H54 (cell line): ENCODE data around the gene ZNF584.

Experiments used
- DNase-seq: peaks from one replicate; pipeline ENCODE4 v3.0.0; 2011; ENCODE audit warnings: low spot score, mixed read lengths; ENCODE audit not compliant: insufficient read length
- FAIRE-seq: peaks from 3 replicates; lab custom pipeline; 2011; peaks lifted over from hg19 to GRCh38; lab: Jason Lieb, UNC
- POLR2A ChIP-seq: IDR thresholded peaks from 2 replicates; pipeline ENCODE4 v1.6.1; 2011; ENCODE audit warnings: low read depth, mild to moderate bottlenecking, low read length

Gene ZNF584

GRCh38 chr19:58450856-58451357 lies 42.5 kb downstream of the ZNF584 start:
- no peak for FAIRE-seq
- peak; percentile 40 for DNase-seq
- TF ChIP-seq POLR2A, result no peak

GRCh38 chr19:58451358-58452101 lies 43.1 kb downstream of the ZNF584 start, which contains the start of gene ZNF324B:
TSS of gene ZNF324B (plus strand) at chr19:58451622. CDS start at chr19:58453702, 2,080 bp downstream.
- FAIRE-seq, result no peak
- peak; percentile 83 for TF ChIP-seq POLR2A
- DNase-seq, result peak; percentile 98

GRCh38 chr19:58453743-58454142 lies 45.3 kb downstream of the ZNF584 start:
- DNase-seq, result no peak
- no peak for TF ChIP-seq POLR2A
- no peak for FAIRE-seq

- FAIRE-seq, result no peak
- no peak for TF ChIP-seq POLR2A
These were observed 46.9 kb downstream of the ZNF584 start for GRCh38 chr19:58455306-58455705.

GRCh38 chr19:58456111-58456510 lies 47.7 kb downstream of the ZNF584 start:
- DNase-seq (no peak), FAIRE-seq (no peak)
- no peak for TF ChIP-seq POLR2A

More at GRCh38 chr19:58455306-58455705, 46.9 kb downstream of the ZNF584 start:
- DNase-seq, result no peak

- FAIRE-seq (no peak), DNase-seq (peak; percentile 44)
- TF ChIP-seq POLR2A, result no peak
These were observed 51.6 kb downstream of the ZNF584 start for GRCh38 chr19:58460039-58460438.

- FAIRE-seq, result no peak
- DNase-seq, result peak; percentile 52
- no peak for TF ChIP-seq POLR2A
These were observed 57.8 kb downstream of the ZNF584 start for GRCh38 chr19:58466089-58466759.

GRCh38 chr19:58466760-58467589 lies 58.5 kb downstream of the ZNF584 start, which contains the start of gene ZNF324:
TSS of gene ZNF324 (plus strand) at chr19:58467080. CDS start at chr19:58469186, 2,106 bp downstream.
- peak; percentile 87 for TF ChIP-seq POLR2A
- DNase-seq (peak; percentile 99), FAIRE-seq (no peak)
